Measurements from ENCODE around the gene PALMD. TPM values are rescaled to one million over a fixed set of nuclear protein-coding genes. Genes with fewer than 3 reads are reported as not detected.

Gene PALMD
- total and polyA plus RNA-seq, 2 of the 8 experiments (the other 6 are each of a cell fraction or from before 2014, with no cell fraction given), result not detected

- TF ChIP-seq CTCF (IDR thresholded peaks at IDR 0.05; ENCODE audit: control extremely low read depth in 1 of 3, insufficient read depth in 1 of 3, low read depth in 1 of 3, low read length in 3 of 3) (no peak), CBX8 (IDR thresholded peaks at IDR 0.05; ENCODE audit: borderline replicate concordance, low read depth, low read length) (no peak), MAX (IDR thresholded peaks at IDR 0.05) (no peak), SP1 (IDR thresholded peaks at IDR 0.05; ENCODE audit: low read depth, low read length) (no peak)
These were observed 38.3 kb upstream of the PALMD start (continued) for GRCh38 chr1:99607590-99607989.
